MM.1S (cell line): ENCODE results near the gene LPCAT2.

ENCODE experiments used
- DNase-seq: peaks from one replicate; pipeline ENCODE4 v3.0.0-alpha.2; 2015
- H2AFZ ChIP-seq: fragments of 300-600 bp; sonication (generic); 2 replicates; pipeline ENCODE4 v1.6.0; 2016; ENCODE audit warnings: antibody characterized with exemption, low read length
- H3F3A ChIP-seq: fragments of 300-600 bp; sonication (generic); 2 replicates; pipeline ENCODE4 v1.6.1; 2016; ENCODE audit warnings: mild to moderate bottlenecking, antibody characterized with exemption, low read length, moderate library complexity, mixed read lengths; ENCODE audit not compliant: insufficient read depth
- H3K27ac ChIP-seq: fragments of 300-600 bp; sonication (generic); 2 replicates; pipeline ENCODE4 v1.5.1; 2016; ENCODE audit warnings: mild to moderate bottlenecking, low read length
- H3K27me3 ChIP-seq: fragments of 300-600 bp; sonication (generic); replicated peaks from 2 replicates; pipeline ENCODE4 v1.6.0; 2016; ENCODE audit warnings: low read length; ENCODE audit not compliant: insufficient read depth
- H3K36me3 ChIP-seq: fragments of 300-600 bp; sonication (generic); replicated peaks from 2 replicates; pipeline ENCODE4 v1.6.1; 2016; ENCODE audit warnings: mild to moderate bottlenecking, low read length, mixed read lengths; ENCODE audit not compliant: insufficient read depth
- H3K4me1 ChIP-seq: fragments of 300-600 bp; sonication (generic); 2 replicates; pipeline ENCODE4 v1.6.1; 2016; ENCODE audit warnings: low read length, mixed read lengths
- H3K4me2 ChIP-seq: fragments of 300-600 bp; sonication (generic); 2 replicates; pipeline ENCODE4 v1.6.0; 2016; ENCODE audit warnings: low read depth, low read length
- H3K4me3 ChIP-seq: fragments of 300-600 bp; sonication (generic); 2 replicates; pipeline ENCODE4 v1.5.1; 2016; ENCODE audit warnings: low read length, mixed read lengths
- H3K79me2 ChIP-seq: fragments of 300-600 bp; sonication (generic); 2 replicates; pipeline ENCODE4 v1.6.1; 2016; ENCODE audit warnings: mixed run types, low read length, mixed read lengths
- H3K9ac ChIP-seq: fragments of 300-600 bp; sonication (generic); 2 replicates; pipeline ENCODE4 v1.6.1; 2016; ENCODE audit warnings: low read length, mixed read lengths
- H3K9me2 ChIP-seq: fragments of 300-600 bp; sonication (generic); replicated peaks from 2 replicates; pipeline ENCODE4 v1.6.1; 2016; ENCODE audit warnings: mild to moderate bottlenecking, low read length, mixed read lengths; ENCODE audit not compliant: insufficient read depth
- H3K9me3 ChIP-seq: fragments of 300-600 bp; sonication (generic); replicated peaks from 2 replicates; pipeline ENCODE4 v1.6.1; 2016; ENCODE audit warnings: mild to moderate bottlenecking, low read length, mixed read lengths; ENCODE audit not compliant: insufficient read depth
- H4K20me1 ChIP-seq: fragments of 300-600 bp; sonication (generic); 2 replicates; pipeline ENCODE4 v1.6.1; 2016; ENCODE audit warnings: mild to moderate bottlenecking, low read length, moderate library complexity, mixed read lengths; ENCODE audit not compliant: insufficient read depth
- CTCF ChIP-seq: fragments of 300-600 bp; sonication (generic); IDR thresholded peaks from 2 replicates; pipeline ENCODE4 v1.5.1; 2016; ENCODE audit warnings: antibody characterized with exemption, low read length, mixed read lengths
- EZH2 ChIP-seq: fragments of 300-600 bp; sonication (generic); optimal IDR thresholded peaks from 2 replicates; pipeline ENCODE3; 2017; ENCODE audit warnings: low read depth, mild to moderate bottlenecking, antibody characterized with exemption, low read length, mixed read lengths
- EZH2phosphoT487 ChIP-seq: fragments of 300-600 bp; sonication (generic); IDR thresholded peaks from 2 replicates; pipeline ENCODE4 v1.6.1; 2018; ENCODE audit warnings: antibody characterized with exemption, low read length

LPCAT2 gene

GRCh38 chr16:55481023-55481422, 27.8 kb upstream of the LPCAT2 start:
- H3K9me3 ChIP-seq: no peaks in the 10 kb centered on the region
- H3K79me2 ChIP-seq: no peaks in the 10 kb centered on the region
- H3K9ac ChIP-seq: no peak overlapping the region
- no peaks in the 10 kb centered on the region for H3K27me3 ChIP-seq
- H3K4me3 ChIP-seq: no peak overlapping the region
- no peak overlapping the region for H2AFZ ChIP-seq
- H3K4me2 ChIP-seq: no peak overlapping the region
- no peak for TF ChIP-seq CTCF
- TF ChIP-seq EZH2phosphoT487: no peak
- TF ChIP-seq EZH2: no peak
- H3K36me3 ChIP-seq: no peaks in the 10 kb centered on the region
- no peaks in the 10 kb centered on the region for H3K4me1 ChIP-seq
- no peaks in the 10 kb centered on the region for H3K9me2 ChIP-seq
- no peak for DNase-seq
- H4K20me1 ChIP-seq: no peaks in the 10 kb centered on the region
- no peak overlapping the region for H3K27ac ChIP-seq
- no peaks in the 10 kb centered on the region for H3F3A ChIP-seq

GRCh38 chr16:55482056-55482455, 26.8 kb upstream of the LPCAT2 start:
- DNase-seq: no peak
- TF ChIP-seq EZH2phosphoT487 (no peak), EZH2 (no peak), CTCF (no peak)
- no peaks in the 10 kb centered on the region for H3K36me3 ChIP-seq

GRCh38 chr16:55487048-55487803, 21.6 kb upstream of the LPCAT2 start:
- Histone ChIP-seq H3F3A (no peaks in the 10 kb centered on the region), H3K9me2 (no peaks in the 10 kb centered on the region), H3K4me1 (no peaks in the 10 kb centered on the region), H4K20me1 (no peaks in the 10 kb centered on the region), H3K4me3 (no peak overlapping the region), H3K27me3 (no peaks in the 10 kb centered on the region), H3K36me3 (no peaks in the 10 kb centered on the region), H2AFZ (no peak overlapping the region), H3K79me2 (no peaks in the 10 kb centered on the region), H3K27ac (no peak overlapping the region), H3K9me3 (no peaks in the 10 kb centered on the region), H3K4me2 (no peak overlapping the region), H3K9ac (no peak overlapping the region)
- TF ChIP-seq CTCF (no peak), EZH2 (no peak), EZH2phosphoT487 (no peak)
- no peak for DNase-seq

More at GRCh38 chr16:55482056-55482455, 26.8 kb upstream of the LPCAT2 start:
- Histone ChIP-seq H3K27me3 (no peaks in the 10 kb centered on the region), H3K4me3 (no peak overlapping the region), H2AFZ (no peak overlapping the region), H3K4me1 (no peaks in the 10 kb centered on the region), H3K9ac (no peak overlapping the region), H3K79me2 (no peaks in the 10 kb centered on the region), H3K4me2 (no peak overlapping the region), H3K9me2 (no peaks in the 10 kb centered on the region), H3K27ac (no peak overlapping the region), H3K9me3 (no peaks in the 10 kb centered on the region), H4K20me1 (no peaks in the 10 kb centered on the region), H3F3A (no peaks in the 10 kb centered on the region)
